Suppressor macrophage treated with lipopolysaccharide for 4 hours (primary cell): ENCODE measurements around the gene SLC25A48.

Source experiments
- DNase-seq: peaks from one replicate; pipeline ENCODE4 v3.0.0-alpha.2; 2020

SLC25A48 gene

GRCh38 chr5:135859641-135860040, 25.2 kb downstream of the SLC25A48 start:
- DNase-seq, result peak; percentile 50

GRCh38 chr5:135861641-135862040, 27.2 kb downstream of the SLC25A48 start:
- DNase-seq, result peak; percentile 86

- no peak for DNase-seq
Measured at GRCh38 chr5:135862086-135862485, 27.6 kb downstream of the SLC25A48 start.

GRCh38 chr5:135862744-135863143, 28.3 kb downstream of the SLC25A48 start:
- DNase-seq, result no peak

- DNase-seq, result peak; percentile 72
Measured at GRCh38 chr5:135864503-135865435, 30.3 kb downstream of the SLC25A48 start.

GRCh38 chr5:135866016-135866415, 31.6 kb downstream of the SLC25A48 start:
- DNase-seq, result no peak

GRCh38 chr5:135867599-135867998, 33.1 kb downstream of the SLC25A48 start:
- DNase-seq, result no peak

- no peak for DNase-seq
Measured at GRCh38 chr5:135868681-135869080, 34.2 kb downstream of the SLC25A48 start.

GRCh38 chr5:135869276-135869675, 34.8 kb downstream of the SLC25A48 start:
- DNase-seq, result no peak

GRCh38 chr5:135869935-135870334, 35.5 kb downstream of the SLC25A48 start:
- DNase-seq, result no peak

- no peak for DNase-seq
Measured at GRCh38 chr5:135871268-135871915, 36.9 kb downstream of the SLC25A48 start.

- DNase-seq, result no peak
Measured at GRCh38 chr5:135873831-135874230, 39.4 kb downstream of the SLC25A48 start.

GRCh38 chr5:135874461-135874860, 40.0 kb downstream of the SLC25A48 start:
- DNase-seq, result no peak

GRCh38 chr5:135875567-135875966, 41.1 kb downstream of the SLC25A48 start:
- DNase-seq, result no peak

- peak; percentile 66 for DNase-seq
Measured at GRCh38 chr5:135876146-135876545, 41.7 kb downstream of the SLC25A48 start.

GRCh38 chr5:135877570-135878155, 43.2 kb downstream of the SLC25A48 start:
- DNase-seq, result no peak

- no peak for DNase-seq
Measured at GRCh38 chr5:135878156-135878620, 43.7 kb downstream of the SLC25A48 start.

GRCh38 chr5:135879591-135879990, 45.1 kb downstream of the SLC25A48 start:
- no peak for DNase-seq

GRCh38 chr5:135880278-135880677, 45.8 kb downstream of the SLC25A48 start:
- DNase-seq, result no peak

- DNase-seq, result no peak
Measured at GRCh38 chr5:135880801-135881200, 46.3 kb downstream of the SLC25A48 start.

- DNase-seq, result no peak
Measured at GRCh38 chr5:135881244-135881643, 46.8 kb downstream of the SLC25A48 start.

GRCh38 chr5:135881819-135882218, 47.4 kb downstream of the SLC25A48 start:
- DNase-seq, result no peak

- DNase-seq, result no peak
Measured at GRCh38 chr5:135883026-135883425, 48.6 kb downstream of the SLC25A48 start.

GRCh38 chr5:135883441-135883840, 49.0 kb downstream of the SLC25A48 start:
- no peak for DNase-seq
